GM12878 (cell line): ENCODE data around the gene RAMP1.

Experiments
- BRCA1 ChIP-seq: IDR thresholded peaks from 2 replicates; pipeline ENCODE4 v1.6.1; 2011; ENCODE audit warnings: low read depth, low read length, improper control_type of control experiment
- POLR2AphosphoS2 ChIP-seq: IDR thresholded peaks from 2 replicates; pipeline ENCODE4 v1.6.1; 2011; ENCODE audit warnings: low read depth, mild to moderate bottlenecking, low read length, improper control_type of control experiment, moderate library complexity
- SRF ChIP-seq, 2 experiments: IDR thresholded peaks; 2 replicates each; pipeline ENCODE4 v1.6.1; 2011; ENCODE audit warnings: low read depth in 2 of 2, low read length in 2 of 2, mild to moderate bottlenecking in 1 of 2, moderate library complexity in 1 of 2

GRCh38 chr2:237892478-237892877 is 33.1 kb downstream of the RAMP1 start:
- TF ChIP-seq POLR2AphosphoS2 (no peak), BRCA1 (no peak), SRF (IDR thresholded peaks at IDR 0.05; ENCODE audit: low read depth in 2 of 2, low read length in 2 of 2) (no peak)
